ENCODE data around the gene SKOR2. TPM values are rescaled to one million over a fixed set of nuclear protein-coding genes. Genes with fewer than 3 reads are reported as not detected.

SKOR2 gene, protein sequence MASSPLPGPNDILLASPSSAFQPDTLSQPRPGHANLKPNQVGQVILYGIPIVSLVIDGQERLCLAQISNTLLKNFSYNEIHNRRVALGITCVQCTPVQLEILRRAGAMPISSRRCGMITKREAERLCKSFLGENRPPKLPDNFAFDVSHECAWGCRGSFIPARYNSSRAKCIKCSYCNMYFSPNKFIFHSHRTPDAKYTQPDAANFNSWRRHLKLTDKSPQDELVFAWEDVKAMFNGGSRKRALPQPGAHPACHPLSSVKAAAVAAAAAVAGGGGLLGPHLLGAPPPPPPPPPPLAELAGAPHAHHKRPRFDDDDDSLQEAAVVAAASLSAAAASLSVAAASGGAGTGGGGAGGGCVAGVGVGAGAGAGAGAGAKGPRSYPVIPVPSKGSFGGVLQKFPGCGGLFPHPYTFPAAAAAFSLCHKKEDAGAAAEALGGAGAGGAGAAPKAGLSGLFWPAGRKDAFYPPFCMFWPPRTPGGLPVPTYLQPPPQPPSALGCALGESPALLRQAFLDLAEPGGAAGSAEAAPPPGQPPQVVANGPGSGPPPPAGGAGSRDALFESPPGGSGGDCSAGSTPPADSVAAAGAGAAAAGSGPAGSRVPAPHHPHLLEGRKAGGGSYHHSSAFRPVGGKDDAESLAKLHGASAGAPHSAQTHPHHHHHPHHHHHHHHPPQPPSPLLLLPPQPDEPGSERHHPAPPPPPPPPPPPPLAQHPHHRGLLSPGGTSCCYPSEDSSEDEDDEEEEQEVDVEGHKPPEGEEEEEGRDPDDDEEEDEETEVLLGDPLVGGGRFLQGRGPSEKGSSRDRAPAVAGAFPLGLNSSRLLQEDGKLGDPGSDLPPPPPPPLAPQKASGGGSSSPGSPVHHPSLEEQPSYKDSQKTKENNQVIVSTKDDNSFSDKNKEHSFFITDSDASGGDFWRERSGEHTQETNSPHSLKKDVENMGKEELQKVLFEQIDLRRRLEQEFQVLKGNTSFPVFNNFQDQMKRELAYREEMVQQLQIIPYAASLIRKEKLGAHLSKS
- total RNA-seq = not detected in 2 replicates

DNA sequence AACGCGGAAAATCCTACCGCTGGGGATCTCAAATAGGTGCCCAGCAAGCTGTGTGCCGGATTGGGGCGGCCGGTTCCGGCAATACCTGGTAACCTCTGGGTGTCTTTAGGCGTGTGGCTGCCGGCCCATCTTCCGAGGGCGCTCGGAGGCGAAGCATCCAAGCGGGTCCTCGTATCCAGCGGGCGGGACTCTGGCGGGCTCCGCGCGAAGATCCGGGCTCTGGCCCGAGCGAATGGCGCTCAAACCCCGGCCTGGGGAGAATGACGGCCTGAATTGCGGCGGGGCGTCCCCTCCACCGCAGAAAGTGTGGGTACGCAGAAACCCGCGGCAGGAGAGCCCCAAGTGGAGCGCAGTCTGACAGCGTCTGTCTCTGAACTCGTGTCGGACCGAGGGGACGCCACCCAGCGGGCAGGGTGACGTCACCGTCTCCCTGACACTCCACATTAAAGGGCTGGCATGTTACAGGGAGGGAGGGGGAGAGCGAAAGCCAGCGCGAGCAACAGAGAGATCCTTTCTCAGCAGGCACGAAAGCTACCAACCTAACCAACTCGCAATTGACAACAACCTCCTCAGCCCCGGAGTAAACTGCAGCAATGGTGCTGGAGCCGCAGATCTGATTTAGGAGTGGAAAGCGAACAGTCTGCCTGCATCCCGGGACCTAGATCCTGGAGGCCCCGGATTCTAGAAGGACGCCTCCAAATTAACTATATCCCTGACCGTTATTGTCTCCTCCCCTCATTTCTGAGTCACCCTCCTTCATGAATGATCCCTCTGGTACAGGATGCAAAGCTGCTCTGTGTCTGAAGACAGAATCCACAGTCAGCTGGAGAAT lies at the start of gene SKOR2:
Gene SKOR2 (minus strand): TSS at position 372 of the 832 bp plus-strand sequence. CDS start 2,477 bp downstream, outside the sequence.

DNA sequence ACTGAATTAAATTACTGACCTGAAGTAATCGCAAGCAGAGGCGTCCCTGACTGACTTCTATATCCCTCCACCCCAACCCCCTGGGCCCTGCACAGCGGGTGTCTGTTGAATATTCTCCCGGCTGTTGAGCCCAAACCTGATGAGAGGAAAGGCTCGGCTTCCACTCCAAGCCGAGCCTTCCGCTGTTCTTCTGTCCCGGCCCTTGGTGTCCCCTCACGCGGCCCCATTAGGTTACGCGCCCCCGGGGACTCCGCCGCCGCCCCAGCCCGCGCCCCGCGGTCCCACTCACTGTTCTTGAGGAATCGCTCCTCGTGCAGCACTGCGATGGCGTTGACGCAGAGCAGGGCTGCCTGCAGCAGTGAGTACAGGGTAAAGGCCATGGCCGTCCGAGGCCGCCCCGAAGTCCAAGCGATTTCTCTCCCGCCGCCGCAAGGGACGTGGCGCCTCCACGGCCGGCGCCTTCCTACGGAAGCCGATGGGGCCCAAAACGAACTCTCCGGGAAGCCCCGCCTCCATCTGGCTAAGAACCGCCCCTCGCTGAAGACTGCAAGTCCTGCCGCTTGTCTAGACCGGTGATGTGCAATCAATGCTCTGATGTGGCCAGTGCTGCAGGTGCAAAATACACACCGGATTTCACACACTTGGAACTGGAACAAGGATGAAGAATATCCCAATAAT lies 75.4 kb downstream of the SKOR2 start, which contains the start of gene IER3IP1:
Gene IER3IP1 (minus strand): TSS at position 467 of the 678 bp plus-strand sequence. CDS start 87 bp downstream, at position 380.

Other genes starting within 250 kb of the SKOR2 start
- not detected in 2 replicates for gene ELOA2, start 216.0 kb downstream of the SKOR2 start, total RNA-seq
- gene HDHD2, start 101.2 kb downstream of the SKOR2 start, total RNA-seq = 16.0 and 16.2 TPM in 2 replicates
- 16.4 and 22.5 TPM in 2 replicates for gene IER3IP1, start 75.3 kb downstream of the SKOR2 start, total RNA-seq